GM19240 (cell line): ENCODE data around the gene CACNA1A.

ENCODE experiments used
- DNase-seq: peaks from one replicate; pipeline ENCODE4 v3.0.0; 2011; ENCODE audit warnings: low spot score; ENCODE audit not compliant: insufficient read length

Gene CACNA1A

DNA sequence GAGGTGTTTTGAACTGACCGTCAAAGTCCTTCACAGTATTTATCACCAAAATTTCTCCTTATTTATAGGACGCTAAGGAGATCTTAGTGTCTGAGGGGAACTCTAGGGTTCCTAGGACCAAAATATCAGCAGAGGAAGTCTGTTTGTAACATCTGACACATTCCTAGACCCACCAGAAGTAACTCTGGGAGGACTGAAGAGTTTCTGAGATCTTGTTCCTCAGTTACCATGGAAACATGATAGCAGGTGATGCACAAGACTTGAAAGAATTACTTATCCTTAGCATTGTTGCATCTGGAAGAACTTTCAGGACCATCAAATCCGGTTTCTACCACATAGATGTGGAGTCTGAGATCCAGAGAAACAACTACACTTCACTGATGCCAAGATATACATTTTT, 191.5 kb downstream of the CACNA1A start:
- no peak for DNase-seq

DNA sequence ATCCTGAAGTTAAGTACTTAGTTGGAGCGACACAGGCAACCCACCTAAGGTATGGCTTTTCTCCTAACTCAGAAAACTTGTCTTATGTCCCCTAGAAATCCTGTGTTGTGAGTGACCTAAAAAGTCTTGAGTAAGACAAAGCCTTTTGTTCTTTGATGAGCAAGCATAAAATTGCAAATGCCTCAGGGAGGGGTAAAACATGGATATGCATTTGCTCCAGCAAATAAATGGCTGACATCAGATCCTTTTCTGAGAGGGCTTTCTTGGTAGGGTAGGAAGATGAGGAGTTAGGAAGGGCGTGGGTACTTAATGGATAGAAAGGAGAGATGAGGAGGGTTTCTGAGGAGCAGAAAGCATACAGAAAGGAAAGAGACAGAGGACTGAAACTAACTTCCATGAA, 192.4 kb downstream of the CACNA1A start:
- no peak for DNase-seq

DNA sequence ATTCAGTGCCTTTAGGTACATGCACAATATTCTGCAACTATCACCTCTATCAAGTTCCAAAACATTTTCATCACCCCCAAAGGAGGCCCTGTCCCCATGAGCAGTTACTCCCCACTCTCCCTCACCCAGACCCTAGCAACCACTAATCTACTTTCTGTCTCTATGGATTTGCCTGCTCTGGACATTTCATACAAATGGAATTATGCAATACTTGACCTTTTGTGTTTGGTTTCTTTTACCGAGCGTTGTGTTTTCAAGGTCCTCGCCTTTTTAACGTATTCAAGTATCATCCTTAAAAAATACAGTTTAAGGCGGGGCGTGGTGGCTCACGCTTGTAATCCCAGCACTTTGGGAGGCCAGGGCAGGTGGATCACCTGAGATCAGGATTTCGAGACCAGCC, 196.4 kb downstream of the CACNA1A start:
- DNase-seq, result no peak

DNA sequence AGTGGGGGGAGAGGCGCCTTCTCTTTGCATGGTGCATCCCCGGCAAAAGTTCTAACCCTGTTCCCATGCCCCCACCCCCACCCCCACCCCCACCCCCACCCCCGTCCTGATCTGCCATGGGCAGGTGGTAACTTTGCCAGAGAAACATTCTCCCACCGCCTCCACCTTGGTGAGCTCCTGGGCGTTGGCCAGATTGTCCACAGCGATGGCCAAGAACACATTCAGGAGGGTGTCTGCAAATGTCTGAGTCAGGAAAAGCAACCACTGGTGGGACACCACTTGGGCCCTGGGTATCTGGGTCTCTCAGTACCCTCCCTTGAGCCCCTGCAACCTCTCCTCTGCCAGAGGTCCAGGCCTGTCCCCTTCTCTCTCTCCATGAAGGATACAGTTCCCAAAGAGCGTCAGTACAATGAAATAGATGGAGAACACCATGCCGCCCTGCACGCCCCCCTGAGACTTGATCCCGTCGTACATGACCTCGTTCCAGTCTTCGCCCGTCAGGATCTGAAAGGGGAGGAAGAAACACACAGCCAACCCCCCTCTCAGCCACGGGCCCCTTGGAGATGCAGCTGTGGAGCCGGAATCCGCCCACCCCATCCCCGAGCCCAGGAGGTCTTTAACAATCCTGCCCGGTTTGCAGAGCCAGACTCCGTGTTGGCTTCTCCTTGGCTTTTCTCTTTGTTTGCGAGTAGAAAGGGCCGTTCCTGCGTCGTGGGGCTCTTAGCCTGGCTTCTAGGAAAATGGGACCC, 202.7 kb downstream of the CACNA1A start:
- DNase-seq, result no peak

DNA sequence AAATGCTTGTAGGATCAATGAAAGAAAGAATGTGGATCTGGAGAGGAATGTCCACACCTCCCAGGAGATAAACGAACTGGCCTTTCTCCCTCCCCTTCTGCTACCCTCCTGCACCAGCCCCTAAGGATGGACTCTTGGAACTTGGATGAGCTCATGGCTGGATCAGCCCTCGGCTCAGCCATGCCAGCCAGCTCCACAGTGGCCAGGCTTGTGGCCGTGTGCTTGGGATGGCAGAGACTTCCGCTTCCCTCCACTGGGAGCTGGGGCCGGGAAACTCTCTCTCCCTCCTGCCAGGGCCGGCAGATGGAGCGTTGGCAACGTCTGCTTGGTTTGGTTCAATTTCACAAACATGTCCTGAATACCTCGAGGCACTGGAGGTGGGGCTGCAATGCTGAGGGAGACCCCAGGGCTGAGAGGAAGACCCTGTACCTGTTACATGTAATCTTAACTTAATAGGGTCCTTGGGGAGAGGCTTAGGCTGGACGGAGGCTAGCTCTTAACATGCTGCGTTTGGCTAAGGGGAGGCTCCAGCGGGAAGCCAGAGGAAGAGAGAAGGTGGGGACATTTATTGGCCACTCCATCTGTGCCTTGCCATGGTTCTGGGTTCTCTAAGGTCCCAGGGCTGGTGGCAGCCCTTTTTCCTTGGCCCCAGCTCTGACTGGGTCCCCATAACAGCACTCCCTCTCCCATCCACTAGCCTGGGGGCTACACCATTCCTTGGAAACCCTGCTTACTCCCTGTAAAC, 203.6 kb downstream of the CACNA1A start:
- no peak for DNase-seq

DNA sequence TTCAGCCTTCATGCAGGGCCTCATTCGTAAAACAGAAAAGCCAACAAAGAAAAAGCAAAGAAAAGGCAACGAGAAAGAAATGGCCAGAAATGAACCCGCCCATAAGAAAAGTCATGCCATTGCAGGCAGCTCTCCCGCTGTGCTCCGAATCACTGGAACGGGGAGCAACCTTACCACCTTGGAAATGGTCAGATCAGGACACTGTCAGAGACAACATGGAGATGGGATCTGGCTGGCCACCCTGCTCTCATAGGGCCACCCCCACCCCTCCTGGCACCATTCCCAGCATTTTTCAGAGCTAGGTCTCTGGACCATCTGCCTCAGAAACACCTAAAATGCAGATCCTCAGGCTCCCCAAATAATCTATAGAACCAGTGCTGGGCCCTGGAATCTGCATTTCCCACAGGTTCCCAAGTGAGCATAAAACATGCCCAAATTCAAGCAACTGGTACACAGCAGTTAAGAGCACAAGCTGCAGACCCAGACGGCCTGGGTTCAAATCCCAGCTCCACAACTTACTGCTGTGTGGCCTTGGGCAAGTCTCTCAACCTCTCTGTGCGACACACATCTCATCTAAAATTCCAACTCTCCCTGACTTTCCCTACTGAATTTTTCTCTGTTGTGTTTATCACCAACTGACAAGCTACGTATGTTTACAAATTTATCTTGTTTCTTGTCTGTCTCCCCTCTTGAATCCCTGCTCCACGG, 204.5 kb downstream of the CACNA1A start:
- no peak for DNase-seq

DNA sequence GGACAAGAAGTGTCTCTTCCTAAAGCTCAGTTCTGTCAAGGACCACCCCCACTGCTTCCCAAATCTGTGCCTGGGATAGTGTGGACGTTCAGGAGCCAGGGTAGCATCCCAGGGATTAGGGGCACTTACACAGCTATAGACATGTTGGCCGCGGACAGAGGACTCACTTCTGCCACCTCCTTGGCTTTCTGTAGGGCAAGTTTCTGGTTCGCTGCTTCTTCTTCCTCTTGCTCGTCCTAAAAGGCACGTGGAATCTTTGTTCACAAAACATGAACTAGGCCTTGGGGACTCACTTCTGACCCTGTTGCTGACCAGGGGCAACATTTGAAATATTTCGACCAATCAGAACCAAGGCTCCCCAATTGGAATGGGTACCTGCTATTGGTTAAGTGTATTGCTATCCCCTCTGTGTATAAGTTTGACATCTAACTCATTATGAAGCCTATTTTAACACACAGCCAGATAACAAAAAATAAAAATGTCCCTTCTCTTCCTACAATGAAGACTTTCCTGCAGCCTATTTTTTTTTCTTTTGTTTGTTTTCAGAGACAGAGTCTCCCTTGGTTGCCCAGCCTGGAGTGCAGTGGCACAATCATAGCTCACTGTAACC, 205.8 kb downstream of the CACNA1A start:
- no peak for DNase-seq

DNA sequence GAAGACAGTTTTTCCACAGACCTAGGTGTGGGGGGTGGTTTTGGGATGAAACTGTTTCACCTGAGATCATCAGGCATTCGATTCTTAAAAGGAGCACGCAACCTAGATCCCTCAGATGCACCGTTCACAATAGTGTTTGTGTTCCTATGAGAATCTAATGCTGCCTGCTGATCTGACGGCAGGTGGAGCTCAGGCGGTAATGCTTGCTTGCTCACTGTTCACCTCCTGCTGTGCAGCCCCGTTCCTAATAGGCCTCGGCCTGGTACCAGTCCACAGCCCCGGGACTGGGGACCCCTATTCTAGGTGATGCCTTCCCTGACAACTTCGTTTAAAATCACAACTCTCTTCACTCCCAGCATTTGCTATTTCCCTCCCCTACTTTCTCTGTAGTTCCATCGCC, 206.4 kb downstream of the CACNA1A start:
- DNase-seq, result no peak

DNA sequence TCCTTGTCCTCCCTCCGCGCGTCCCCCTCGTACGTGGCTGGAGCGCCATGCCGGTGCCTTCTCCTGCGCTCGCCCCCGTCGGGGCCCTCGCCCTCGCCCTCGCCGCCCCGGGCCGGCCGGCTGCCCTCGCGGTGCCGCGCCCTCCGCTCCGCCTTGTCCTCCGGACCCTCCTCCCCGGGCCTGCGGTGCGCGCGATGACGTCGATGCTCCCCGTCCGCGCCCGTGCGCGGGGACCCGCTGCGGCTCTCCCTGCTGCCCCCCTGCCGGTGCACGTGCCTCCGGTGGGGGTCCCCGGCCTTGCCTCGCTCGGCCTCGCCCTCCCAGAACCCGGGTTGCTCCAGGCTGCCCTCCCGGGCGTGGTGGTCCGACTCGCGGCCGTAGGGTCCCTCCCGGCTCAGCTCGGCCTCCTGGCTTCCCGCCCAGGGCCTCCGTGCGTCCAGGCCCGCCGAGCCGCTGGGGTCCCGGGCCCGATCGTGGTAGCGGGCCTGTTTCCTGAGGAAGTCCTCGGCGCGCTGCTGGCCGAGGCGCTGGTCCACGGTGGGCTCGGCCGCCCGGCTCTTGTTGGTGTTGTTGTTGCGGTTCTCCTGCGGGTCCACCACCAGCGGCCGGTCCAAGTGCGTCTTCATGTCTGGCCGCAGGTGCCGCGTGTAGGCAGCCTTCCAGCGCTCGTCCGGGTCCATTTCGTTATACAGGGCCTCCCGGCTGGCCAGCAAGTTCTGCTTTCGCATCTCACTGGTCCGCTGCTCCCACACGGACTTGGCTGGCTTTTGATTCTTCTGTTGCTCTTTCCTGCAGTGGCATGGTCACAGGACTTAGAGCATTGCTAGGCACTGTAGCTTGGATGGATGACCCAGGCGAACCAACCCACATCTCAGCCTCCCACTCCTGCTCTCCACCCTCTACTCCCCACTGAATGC, 207.5 kb downstream of the CACNA1A start:
- DNase-seq, result no peak

DNA sequence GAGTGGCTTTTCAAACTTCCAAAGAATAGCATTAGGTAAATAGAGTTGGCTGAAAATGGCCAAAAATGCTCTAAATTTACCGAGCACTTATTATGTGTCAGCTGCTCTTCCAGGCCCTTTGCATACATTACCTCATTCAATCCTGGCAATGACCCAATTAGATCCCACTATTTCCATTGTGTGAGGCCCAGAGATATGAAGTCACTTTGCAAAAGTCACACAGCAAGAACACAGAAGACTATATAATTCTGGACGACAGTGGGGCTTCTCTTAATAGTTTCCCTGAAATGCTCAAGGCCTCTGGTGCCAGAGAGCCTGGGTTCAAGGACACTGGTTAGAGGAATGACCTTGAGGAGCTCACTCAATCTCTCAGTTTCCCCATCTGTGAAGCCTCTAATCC, 209.3 kb downstream of the CACNA1A start:
- no peak for DNase-seq

DNA sequence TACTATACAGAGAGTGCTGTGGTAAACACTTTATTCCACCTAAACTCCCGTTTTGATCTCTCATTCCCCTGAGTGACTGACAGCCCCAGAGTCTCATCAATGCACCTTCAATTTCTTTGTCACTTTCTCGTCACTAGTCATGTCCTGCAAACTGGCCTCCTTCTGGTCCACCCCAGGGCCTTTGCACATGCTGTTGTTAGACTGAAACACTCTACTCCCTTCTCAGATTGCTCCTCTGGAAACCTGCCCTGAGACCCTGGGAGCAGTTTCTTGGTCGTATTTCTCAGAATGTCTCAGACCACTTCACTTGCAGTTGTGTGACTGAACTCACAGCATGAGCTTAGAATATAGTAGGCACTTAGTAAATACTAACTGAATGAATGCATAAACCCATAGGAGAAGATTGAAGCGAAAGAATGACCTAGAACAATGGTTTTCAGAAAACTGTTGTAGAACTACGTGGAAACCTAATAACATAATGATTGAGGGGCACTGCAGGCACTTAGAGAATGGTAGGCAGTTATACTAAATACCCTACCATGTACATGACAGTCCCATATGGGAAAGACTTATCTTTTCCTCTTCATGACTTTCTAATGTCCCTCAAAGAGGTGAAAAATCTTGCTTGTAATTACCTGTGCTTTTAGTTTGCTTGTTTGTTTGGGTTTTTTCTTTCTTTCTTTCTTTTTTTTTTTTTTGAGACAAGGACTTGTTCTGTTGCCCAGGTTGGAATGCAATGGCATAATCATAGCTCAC, 211.3 kb downstream of the CACNA1A start:
- no peak for DNase-seq

DNA sequence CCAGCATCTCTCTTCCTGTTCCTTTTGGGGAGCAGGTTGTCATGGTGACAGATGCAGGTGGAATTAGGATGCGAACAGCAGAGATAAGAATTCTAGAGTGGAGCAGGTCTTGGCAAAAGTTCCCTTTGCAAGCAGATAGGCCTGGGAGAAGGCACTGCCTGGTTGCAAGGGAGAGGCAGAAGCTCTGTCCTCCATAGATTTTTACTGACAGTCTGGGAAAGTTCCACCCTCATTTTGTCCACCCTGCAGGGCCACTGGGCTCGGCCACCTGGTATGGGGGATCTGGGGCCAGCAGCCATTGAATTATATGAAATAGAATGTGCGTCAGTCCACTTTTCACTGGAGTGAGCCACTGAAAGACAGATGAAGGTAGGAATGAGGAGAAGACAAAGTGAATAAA, 214.4 kb downstream of the CACNA1A start:
- no peak for DNase-seq

DNA sequence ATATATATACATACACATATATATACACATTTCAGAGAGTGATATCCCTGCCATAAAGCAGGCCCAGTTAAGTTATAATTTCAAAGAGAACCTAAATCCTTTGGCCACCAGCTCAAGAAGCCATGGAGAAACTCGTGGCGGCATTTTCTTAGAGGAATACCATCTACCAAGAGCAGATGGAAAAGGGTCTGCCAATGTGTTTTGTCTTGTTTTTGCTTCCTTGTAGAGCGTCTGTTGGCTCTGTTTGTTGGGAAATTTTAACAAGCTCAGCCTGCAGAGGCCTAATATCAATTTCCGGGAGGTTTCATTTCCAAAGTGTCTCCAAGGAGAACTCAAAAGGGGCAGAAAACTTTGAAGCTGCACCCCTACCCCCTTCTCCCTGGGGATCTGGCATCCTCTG, 215.5 kb downstream of the CACNA1A start:
- DNase-seq, result no peak

DNA sequence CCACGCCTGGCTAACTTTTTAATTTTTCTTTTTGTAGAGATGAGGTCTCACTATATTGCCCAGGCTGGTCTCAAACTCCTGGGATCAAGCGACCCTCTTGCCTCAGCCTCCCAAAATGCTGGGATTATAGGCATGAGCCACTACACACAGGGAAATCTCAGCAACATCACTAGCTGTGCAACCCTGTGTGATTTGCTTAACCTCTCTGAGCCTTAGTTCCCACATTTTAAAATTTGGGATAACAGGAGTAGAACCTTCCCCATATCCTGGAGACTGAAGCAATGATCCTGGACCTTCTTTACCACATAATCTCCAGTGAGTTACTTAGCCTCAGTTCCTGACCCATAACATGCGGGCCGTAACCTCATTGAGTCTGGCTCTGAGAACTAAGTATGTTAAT, 217.0 kb downstream of the CACNA1A start:
- no peak for DNase-seq

DNA sequence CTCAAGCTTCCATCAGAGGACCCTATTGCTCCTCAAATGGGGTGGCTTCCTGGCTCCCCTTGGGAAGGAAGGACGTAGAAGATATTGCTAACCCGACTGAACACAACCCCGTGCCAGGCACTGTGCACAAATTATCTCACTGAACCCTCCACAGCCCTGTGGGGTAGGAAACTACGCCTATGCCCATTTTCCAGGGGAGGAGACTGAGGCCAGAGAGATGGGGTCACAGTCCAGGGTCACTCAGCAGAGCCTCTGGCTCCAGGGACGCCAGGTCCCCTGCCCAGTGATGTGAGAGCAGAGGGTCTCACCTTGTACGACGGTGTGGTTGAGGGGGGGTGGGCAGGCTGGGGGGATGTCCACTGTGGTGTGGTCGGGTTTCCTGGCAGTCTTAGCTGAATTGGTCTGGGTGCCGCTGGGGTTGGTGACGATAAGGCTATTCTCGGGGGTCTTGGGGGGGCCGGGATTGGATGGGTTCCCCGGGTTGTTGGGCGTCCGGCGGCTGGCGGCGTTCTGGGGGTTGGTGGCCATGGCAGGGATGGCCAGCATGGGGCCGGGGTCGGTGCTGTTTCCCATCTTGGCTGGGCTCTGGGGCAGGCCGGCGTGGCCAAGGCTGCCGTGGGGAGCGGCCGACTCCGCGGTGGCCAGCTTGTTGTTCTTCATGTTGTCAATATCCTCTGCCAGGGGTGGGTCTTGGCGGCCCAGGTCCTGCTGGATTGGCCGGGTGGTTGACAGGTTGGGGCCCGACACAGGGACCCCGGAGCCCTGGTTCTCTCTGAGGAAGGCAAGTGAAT, 219.9 kb downstream of the CACNA1A start:
- DNase-seq, result no peak

DNA sequence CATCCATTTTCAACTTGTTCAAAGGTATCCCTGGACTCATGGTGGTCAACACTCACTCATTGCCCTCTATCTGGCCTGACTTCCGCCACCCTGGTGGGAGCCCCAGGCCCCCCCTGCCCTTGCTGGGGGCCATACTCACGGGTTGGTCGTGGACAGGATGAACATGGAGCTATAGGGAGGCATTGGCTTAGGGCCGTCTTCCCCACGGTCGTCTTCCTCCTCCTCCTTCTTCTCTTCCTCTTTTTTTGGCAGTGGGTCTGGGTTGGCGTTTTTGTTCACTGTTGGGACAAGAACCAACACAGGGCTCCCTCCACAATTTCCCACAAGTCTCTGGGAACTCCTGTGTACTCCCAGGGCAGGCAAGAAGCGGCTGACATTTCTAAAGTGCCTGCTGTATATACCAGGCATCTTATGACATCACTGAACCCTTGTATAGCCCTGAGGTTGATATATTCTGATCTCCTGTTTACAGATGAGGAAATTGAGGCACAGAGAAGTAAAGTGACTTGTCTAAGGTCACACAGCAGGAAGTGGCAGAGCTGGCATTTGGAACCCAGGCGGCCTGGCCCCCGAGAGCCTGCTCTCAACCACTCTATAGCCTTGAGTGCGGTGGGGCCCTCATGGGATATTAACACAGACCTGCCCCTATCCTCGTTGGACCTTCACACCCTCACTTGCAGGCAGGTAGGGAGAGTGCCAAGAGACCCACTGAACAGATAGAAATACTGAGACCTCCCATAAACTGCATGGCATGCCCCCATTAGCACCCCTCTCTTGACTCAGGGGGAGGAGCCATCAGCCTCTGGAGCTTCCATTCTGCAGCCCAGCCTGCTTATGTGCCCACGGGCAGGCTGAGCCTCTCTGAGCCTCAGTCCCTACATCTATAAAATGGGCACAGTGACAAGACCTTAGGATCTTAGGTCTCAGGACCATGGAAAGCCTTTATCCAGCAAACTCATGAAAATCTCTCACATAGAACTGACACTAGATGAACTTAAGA, 221.1 kb downstream of the CACNA1A start:
- DNase-seq, result no peak

DNA sequence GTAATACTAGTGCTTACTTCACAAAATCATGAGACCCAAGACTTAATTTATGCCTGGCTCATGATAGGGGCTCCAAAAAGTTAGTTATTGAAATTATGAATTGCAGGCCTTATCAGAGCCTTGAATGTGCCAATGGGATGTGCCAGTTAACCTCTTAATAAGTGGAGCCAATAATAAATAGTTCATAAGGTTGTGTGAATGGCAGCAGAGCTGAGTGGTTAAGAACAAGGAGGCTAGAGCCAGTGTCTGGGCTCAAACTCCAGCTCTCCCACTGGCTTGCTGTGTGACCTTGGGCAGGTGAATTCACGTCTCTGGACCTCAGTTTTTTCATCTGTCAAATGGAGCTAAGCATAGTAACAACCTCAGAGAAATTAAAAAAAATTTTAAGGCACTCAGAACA, 222.4 kb downstream of the CACNA1A start:
- DNase-seq, result no peak

DNA sequence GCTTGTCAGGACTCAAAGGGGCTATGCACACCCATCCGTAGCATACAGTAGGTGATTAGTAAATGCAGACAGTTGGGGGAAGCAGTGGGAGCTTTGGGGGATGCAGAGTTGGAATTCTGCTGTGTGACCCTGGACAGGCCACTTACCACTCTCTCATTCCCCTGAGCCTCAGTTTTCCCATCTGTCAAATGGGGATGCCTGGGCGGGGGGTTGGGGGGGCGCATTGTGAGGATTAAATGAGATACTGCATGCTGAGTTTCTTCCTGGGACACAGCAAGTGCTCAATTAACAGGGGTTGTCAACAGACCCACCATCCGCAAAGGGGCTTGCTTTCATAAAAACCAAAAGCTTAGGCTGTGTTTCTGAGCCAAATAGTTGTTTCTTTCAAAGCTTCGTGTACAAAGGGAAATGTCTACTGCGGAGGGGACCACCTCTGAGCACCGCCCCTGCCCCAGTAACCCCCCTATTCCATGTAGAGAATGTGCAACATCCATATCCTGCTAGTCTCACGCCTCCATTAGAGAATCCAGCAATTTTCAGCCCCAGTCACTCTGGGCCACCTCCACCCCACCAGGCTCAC, 223.7 kb downstream of the CACNA1A start:
- DNase-seq, result no peak
